B cell (primary cell): ENCODE data around the gene SPPL3.

ENCODE experiments used
- EZH2 ChIP-seq: IDR thresholded peaks from 2 replicates; pipeline ENCODE4 v1.6.1; 2012; ENCODE audit warnings: borderline replicate concordance, low read depth, mild to moderate bottlenecking, moderate library complexity, low read length; ENCODE audit not compliant: insufficient read depth, poor library complexity, severe bottlenecking
- TF ChIP-seq, protein P1 (sequence below): fragments of 200-600 bp; IDR thresholded peaks from one replicate; pipeline ENCODE4 v1.8.0; 2022; ENCODE audit warnings: antibody characterized with exemption, mild to moderate bottlenecking

DNA sequence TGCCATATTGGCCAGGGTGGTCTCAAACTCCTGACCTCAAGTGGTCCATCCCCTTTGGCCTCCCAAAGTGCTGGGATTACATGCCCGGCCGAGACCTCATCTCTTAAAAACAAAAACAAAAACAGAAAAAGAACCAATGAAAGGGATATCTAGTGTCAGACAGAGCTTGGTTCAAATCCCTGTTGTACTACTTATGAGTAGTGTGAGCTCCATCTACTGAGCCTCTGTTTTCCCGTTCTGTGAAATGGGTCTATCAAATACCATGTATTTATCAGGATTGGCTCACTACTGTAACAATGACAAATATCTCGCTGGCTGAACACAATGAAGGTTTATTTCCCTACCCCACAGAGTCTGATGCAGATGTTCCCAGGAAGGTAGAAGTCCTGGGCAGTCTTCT, 37.3 kb upstream of the SPPL3 start:
- TF ChIP-seq, protein P1, sequence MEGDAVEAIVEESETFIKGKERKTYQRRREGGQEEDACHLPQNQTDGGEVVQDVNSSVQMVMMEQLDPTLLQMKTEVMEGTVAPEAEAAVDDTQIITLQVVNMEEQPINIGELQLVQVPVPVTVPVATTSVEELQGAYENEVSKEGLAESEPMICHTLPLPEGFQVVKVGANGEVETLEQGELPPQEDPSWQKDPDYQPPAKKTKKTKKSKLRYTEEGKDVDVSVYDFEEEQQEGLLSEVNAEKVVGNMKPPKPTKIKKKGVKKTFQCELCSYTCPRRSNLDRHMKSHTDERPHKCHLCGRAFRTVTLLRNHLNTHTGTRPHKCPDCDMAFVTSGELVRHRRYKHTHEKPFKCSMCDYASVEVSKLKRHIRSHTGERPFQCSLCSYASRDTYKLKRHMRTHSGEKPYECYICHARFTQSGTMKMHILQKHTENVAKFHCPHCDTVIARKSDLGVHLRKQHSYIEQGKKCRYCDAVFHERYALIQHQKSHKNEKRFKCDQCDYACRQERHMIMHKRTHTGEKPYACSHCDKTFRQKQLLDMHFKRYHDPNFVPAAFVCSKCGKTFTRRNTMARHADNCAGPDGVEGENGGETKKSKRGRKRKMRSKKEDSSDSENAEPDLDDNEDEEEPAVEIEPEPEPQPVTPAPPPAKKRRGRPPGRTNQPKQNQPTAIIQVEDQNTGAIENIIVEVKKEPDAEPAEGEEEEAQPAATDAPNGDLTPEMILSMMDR: no peak
- TF ChIP-seq EZH2: no peak
